SK-N-MC (cell line): Measurements from ENCODE around the gene MAML3.

Experiments
- EZH2 ChIP-seq: fragments of 200-600 bp; sonication (generic); IDR thresholded peaks from one replicate; pipeline ENCODE4 v1.6.1; 2017; ENCODE audit warnings: antibody characterized with exemption
- FOXP2 ChIP-seq: optimal IDR thresholded peaks from 2 replicates; pipeline ENCODE3; 2011; ENCODE audit warnings: mild to moderate bottlenecking, moderate library complexity; ENCODE audit not compliant: insufficient read depth; ENCODE audit errors: extremely low read length, control extremely low read depth
- POLR2AphosphoS5 ChIP-seq: IDR thresholded peaks from 2 replicates; pipeline ENCODE4 v1.6.1; 2012; ENCODE audit warnings: mild to moderate bottlenecking, low read depth, low read length, borderline replicate concordance

GRCh38 chr4:139764686-139765310 is 389.2 kb downstream of the MAML3 start:
- TF ChIP-seq EZH2 (no peak), POLR2AphosphoS5 (no peak), FOXP2 (no peak)
